GM19463 (cell line): ENCODE results near the gene TGFBR1.

Experiments
- ATAC-seq: cut with Tn5 transposase; IDR thresholded peaks from one replicate; pipeline ENCODE4 v1.9.1; 2021; ENCODE audit warnings: mild to moderate bottlenecking, moderate library complexity; ENCODE audit not compliant: unreplicated experiment

Gene TGFBR1

DNA sequence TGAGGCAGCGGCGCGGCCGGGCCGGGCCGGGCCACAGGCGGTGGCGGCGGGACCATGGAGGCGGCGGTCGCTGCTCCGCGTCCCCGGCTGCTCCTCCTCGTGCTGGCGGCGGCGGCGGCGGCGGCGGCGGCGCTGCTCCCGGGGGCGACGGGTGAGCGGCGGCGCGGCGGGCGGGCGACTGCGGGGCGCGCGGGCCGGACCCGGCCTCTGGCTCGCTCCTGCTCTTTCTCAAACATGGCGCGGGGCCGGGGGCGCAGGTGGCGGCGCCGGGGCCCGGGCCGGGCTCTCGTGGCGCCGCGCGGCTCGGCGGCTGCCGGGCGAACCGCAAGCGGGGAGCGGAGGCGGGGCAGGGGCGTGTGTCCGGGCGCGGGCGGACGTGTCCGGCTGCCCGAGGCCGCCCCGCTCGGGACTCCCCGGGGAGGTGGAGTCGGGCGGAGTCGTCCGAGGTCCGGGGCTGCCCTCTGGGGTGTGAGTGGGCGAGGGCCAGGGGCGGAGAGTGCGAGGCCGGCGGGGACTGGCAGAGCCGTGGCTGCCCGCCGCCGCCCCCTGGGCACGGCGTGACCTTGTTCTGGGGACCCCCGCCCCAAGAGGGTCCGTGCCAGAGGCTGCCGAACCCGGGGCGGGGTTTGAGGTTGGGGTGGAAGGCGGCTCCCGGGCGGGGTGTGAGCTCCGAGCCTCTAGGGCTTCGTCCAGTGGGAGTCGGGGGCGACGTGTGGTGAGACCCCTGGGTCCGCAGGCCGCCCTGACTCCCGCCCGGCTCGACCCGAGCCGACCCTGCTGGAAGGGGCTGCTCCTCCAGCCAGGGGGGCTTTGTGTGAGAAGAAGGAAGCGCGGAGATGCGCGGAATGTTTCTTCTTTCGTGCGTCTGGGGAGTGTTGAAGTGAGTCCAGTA, 485 bp downstream of the TGFBR1 start:
- peak; percentile 56 for ATAC-seq

DNA sequence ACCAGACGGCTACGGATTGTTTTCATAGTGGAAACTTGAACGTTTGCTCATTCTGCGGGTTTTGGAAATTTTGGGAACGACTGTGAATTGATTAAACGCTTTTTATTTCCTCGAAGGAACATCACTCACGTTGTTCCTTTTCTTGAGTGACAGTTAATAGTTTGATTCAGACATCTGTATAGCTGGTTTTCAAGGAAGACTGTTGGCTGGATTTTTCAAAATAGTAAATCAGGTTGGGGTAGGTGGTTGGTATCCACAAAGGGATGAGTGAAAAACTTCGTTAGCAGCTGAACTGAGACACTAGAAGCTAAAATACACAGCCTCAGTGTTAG, 1.1 kb downstream of the TGFBR1 start:
- no peak for ATAC-seq

DNA sequence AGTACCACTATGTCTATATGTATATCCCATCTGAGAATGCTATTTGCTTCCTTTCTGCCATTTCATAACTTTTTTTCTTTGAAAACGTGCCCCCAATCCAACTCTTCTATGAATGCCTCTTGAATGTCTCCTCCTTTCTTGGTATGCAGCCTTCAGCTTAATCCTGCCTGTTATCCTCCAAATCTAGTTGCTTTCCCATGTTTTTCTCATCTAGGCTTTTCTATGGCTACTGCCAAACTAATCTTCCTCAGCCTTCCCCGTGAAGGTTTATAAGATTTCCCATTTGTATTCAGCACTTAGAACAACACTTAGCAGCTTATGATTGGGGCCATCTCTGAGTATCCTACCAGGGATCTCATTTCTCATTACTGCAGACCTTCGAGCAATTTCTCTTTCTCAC, 2.5 kb downstream of the TGFBR1 start:
- ATAC-seq = no peak

DNA sequence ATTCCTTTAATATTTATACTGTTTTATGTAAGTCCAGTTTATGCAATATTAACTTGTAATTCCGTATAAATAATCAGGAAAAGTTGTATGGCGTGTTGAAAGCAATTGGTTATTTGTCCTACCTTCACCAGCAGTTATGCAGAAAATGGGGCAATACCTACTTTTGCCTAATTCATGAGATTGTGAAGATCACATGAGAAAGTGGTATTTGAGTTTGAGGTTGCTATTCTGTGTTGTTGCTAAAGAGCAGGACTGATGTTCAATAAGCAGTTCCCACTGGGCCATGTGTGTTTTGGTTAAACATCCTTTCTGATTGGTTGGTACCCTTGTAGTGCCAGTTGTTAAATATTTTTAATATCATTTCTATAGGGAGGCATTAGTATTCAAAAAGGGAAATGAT, 3.2 kb downstream of the TGFBR1 start:
- no peak for ATAC-seq

DNA sequence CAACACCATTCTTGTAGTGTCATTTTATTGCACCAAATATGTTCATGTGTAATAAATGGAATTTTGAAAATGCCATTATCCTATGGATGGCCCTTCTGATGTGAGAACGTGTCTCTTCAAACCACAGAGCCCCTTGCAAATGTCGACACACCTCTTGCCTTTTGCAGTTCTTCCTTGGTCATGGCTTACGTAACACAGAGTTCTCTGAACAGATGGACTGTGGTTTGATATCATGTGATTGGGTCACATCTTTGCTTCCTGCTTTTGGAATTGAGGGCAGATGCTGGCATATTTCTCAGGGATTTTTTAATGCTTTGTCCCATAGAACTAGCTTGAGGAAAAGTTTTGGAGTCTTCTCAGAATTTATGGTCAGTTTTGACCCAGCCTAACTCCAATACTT, 4.6 kb downstream of the TGFBR1 start:
- no peak for ATAC-seq

DNA sequence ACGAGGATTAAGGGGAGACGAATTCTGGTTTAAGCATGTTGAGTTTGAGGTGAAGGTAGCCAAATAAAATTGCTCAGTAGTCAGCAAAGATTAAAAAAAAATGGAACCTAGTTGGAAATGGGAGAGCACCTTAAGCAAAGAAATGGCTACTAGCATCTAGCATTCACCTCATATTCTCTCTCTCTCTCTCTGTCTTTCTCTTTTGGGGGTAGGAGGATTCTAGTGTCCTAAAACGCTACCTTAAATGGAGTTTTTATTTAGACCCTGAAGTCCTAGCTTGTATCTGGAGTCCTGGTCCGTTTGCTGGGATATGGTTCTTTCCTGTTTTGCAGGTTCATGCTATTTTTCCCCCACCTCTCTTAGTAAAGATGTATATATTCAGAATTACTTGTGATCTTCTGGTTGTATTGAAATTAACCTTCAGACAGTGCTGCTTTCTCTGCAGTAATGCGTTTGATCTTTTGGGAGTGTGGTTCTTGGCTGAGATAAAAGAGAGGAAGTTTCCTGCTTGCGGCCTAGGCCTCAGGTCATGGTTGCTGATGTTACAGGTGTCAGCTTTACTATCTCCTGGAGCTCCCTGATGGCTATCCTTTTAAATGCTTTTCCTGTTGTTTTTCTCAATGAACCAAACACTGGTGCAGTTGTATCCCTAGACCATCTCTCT, 8.0 kb downstream of the TGFBR1 start:
- no peak for ATAC-seq

DNA sequence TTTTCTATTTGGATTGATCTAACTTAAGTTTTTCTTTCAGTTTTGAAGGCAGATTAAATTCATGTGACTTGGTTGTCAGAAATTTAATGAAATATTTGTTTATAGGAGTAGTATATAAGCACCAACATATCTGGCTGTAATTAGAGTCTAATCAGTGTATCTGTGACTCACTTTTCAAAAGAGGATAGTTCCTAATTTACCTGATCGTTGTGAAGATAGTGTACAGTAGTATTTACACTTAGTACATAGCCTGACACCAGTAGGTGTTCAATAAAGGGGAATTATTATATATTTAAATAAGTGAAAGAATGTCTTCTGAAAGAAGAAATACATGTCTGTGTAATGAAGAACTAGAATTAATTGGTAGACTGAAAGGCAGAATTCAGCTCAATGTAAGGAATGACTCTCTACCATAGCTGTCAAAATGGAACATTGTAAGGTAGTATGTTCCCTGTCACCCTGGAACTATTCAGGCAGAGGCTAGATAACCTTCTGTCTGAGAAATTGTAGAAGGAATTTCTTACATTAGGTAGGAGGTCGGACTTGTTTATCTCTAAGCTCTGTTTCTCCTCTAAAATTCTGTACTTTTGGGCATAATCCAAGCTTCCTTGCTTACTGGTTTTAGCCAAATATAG, 8.6 kb downstream of the TGFBR1 start:
- ATAC-seq = no peak

DNA sequence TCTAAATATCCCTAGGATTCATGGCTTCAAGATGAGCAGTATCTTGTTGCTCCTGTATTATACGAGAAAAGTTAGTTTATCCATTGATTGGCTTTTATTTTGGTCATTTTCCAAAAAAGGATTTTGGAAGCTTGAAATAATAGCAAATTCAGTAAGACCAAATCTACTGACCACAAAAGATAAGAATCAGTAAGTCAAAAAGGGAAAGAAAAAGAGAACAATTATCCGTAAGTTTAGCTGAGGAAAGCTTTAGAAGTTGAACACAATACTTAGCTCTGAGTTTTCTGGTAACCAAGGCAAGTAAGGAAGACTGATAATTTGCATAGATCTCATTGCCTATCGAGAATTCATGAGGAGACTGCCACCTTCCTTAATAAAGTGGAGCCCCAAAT, 9.1 kb downstream of the TGFBR1 start:
- no peak for ATAC-seq

DNA sequence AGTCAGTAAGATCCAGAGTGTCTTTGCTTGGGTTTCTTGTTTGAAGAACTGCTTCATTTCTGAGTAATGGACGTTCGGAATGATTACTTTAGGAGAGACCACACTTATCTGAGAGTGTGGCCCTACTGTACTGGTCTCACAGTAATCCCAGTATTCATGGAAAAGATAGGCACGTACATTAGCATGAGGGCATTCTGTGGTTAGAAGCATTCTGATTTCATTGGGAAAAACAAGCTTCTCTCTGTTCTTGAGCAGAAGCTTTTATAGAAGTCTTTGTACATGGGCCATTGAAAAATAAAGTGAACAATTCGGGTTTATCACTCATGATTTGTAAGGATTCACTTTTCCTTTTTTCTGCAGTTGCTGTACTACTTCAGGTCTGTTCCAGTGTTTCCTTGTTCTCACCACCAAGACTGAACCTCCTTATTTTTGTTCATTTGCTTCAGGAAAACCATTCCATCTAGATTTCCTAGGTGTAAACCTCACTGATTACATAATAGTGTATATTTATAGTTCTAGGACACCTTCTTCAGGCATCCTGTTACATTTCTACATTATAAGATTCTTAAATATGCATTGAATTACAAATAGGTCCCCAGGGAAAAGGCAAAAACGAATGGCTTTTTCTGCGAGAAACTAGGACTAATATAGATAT, 10.1 kb downstream of the TGFBR1 start:
- no peak for ATAC-seq

DNA sequence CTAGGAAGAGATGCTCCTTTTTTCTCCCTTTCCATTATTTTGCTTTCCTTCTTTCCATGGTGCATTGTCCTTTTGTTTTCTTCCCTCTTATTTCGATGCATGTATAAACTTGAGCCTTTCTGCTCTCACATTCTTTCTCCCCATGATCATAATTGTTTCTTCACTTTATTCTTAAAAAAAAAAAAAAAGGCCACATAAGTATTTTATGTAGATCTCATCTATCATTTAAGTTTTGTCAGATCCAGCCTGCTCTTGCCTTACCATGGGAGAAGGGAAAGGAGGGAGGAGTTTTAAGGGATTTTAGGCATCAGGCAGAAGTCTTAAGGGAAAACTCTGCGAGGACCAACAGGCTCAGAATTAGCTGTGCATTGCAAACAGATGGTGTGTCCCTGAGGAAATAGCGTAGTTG, 11.1 kb downstream of the TGFBR1 start:
- no peak for ATAC-seq

DNA sequence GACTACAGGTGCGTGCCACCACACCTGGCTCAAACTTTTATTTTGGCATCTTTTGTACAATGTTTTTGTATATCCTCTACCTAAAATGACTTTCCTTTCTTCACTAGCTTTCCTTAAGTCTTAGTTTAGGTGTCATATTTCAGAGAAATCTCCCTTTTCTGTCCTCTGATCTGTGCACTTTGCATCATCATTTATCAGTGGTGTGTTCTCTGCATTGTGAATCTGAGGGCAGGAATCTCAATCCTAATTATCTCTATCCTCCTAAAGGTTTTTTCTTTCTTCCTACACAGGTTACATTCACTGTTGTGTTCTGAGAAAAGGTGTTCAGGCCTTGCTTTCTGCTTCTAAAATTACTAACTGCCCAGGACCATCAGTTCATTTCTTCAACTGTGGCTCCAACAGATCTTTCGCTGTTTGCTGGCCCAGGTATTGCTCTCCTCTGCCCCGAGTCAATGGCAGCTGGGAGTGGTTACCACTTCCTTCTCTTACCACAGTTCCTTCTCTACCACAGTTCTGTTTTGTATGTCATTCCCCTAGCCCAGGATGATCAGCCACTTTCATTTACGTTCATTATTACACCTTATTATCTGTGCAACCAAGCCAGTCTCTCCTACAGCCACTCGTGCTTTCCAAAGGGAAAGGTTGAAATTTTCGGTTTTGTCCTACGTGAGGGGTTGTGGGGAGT, 14.0 kb downstream of the TGFBR1 start:
- peak; percentile 98 for ATAC-seq

DNA sequence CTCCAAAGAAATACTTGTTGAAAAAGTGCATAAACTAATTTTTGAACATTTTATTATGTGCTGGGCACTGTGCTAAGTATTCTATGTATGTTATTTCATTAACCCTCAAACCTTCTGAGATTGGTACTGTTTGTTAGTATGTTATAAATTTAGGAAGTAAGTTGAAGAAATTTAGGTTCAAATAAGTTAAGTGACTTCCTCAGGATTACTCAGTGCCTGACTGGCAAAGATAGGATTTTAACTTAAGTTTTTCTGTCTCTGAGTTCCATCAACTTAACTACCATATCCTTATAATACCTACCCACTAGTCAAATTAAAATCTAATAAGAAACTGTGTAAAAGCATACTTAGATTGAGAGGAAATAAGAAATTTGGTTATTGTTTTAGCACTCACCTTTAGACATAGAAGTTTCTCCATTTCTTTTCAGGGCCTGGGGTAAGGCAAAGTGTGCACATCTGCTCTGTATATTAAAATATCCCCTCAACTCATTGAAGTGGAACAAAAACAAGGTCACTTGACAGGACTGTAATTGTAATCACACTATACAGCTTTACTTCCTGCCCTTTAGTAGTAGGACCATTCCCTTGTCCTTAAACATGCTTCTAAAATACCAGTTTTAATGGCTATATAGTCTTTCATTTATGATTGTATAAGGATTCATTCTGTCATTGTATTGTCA, 15.2 kb downstream of the TGFBR1 start:
- no peak for ATAC-seq

DNA sequence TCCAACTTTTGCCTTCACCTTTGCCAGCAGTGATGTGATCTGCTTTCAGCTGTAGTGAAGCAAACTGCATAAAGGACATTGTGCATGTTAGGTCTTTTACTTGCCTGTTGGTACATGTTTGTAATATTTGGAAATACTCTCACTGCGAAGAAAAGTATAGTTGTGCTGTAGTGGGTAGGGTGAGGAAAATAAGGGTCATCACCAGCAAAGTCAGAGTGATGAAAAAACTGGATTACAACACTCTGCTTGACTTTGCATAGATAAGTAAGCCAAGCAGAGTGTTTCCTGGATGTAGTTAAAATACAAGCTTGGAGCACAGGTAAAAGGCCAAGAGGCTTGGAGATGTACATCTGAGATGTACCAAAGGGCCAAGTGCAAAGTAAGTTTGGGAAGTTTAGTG, 16.7 kb downstream of the TGFBR1 start:
- ATAC-seq = no peak

DNA sequence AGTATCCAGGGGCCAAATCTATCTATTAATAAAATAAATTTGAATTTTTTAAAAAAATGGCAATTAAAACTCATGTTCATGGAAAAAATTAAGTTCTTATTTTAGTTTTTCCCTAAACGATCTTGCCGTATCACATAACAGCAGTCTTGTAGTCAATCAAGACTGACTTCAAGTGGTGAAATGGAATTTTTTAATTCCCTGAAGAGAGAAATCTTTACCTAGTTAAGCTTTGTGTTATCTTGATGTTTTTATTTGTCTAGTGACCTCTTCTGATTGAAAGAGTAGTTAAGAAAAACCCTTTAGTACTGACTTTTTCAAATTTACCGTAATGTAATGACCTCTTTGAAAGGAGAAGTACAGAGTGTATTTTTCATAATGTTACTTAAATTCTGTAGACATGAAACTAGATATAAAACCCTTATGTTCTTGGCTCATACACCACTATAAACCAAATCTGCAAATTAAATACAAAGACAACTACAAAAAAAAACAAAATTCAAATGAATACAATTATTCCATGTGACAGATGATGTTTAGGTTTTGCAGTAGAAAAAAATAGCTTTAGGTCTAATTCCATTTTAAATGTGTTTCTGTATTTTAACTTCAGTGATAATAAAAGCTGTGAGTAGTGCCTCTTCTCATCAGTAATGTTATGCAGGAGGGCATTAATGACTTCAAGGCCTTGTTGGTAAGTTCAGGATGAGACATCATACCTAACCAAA, 19.8 kb downstream of the TGFBR1 start:
- no peak for ATAC-seq

DNA sequence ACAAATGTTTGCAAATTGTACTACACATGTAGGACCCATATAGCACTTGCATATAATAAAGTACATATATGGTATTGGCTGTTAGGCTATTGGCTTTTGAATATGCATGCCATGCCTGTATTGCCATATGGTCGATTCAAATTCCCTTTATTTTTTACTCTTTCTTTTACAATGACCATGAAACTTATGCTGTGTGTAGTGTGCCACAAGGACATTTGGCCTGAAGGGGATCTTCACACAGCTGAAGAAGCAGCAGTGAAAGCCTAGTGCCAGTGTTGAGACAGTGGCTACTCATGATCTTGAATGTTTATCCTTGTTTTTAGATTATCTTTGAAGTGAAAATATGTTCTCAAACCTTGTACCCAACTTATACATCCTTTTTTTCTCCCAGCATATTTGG, 20.5 kb downstream of the TGFBR1 start:
- no peak for ATAC-seq

DNA sequence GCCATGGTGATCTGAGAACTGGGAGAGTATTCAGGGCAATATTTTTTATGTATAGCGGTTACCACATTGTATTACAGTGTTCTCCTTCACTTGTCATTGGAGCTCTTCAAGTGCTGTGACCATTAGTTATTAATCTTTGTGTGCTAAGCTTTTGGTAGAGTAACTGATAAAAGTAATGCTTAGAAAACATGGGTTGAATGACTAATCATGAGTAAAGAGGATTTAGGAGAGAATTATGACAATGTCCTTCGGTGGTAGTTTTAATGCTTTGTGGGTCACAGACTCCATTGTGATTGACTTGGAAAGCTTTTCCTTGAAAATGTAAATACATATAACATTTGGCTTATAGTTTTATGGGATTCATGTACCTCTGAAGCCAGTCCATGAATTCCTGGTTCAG, 21.4 kb downstream of the TGFBR1 start:
- no peak for ATAC-seq

DNA sequence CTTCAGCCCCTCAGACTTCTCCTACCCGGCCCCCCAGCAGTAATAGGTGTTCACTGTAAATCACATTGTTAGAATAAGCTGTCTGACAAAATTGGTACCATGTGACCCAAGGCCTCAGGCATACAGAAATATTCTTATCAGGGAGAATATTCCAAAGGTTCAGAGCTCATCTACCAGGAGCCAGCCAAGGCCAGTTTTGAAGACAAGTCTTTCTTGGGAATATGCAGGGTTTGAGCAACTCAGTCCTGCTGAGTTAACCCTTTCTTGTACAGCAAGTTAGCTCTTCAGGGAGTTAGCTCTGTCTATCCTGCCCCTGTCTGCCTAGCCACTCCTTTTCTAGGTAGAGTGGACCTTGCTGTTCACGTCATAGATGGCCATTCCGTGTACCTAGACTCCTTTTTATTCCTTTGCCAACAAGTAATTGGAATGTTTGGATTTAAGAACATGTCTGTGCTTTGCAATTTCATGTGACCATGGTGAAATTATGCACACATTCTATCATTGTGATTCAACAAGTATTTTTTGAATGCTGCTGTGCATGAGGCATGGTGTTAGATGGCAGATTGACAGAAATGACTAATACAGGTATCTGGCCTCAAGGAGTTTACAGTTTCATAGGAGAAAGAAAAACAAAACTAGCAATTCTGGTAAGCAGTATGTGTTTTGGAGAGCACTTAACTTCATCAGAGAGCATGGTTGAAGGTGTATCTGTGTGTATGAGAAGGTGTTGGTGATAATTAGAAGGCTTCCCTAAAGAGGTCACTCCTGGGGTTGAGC, 22.6 kb downstream of the TGFBR1 start:
- peak; percentile 36 for ATAC-seq

DNA sequence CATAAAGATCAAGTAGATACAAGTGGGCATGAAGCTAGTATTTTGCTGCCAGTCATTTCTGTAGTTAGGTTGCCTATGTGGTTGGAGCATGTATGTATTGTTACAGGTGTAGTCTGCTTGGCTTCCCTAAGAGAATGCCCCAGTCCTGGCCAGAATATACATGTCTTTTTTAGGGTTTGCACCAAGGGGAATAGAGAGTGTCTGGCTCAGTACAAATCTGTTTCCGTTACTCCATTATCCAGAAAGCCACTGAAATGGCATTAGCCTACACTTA, 23.2 kb downstream of the TGFBR1 start:
- ATAC-seq = peak; percentile 40

DNA sequence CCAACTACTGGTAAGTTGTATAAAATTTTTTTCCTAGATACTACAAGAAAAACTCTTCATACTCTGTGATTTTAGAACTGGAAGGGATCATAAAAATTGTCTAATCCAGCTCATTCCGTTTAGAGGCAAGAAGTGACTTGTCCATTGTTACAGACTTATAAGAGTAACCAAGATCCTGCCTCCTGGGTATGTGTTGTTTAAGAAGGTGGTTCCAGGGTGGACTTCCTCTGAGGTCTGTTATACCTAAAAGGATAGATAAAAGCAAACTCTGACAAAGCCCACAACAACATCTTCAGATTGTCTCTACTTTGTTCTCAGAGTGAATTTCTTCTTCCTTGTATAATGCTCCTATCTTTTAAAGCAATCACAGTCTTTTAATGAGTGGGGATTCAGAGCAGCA, 24.2 kb downstream of the TGFBR1 start:
- ATAC-seq = no peak
